Skin of body (tissue), 2 donors: Measurements from ENCODE around the gene BTN1A1. TPM values are rescaled to one million over a fixed set of nuclear protein-coding genes. Genes with fewer than 3 reads are reported as not detected.
"Not testable (repeated sequence)": the region's sequence is repeated elsewhere in the genome, so short reads cannot be mapped to it uniquely, and the experiment has no call there.

Experiments
- DNase-seq: peaks from one replicate; lab custom pipeline; 2025; lab: John Stamatoyannopoulos, UW
- total RNA-seq: library from RNA; depleted of rRNA; stranded (reverse); fragments of >200 nt; gene quantifications from one replicate; pipeline ENCODE4 v1.2.3, GENCODE V29; 2014

BTN1A1 gene
- total RNA-seq, 1 donor from 2014 or later: not detected

- DNase-seq: not testable (repeated sequence)
These were observed 10.9 kb downstream of the BTN1A1 start for GRCh38 chr6:26511033-26511432.

- DNase-seq: no peak
These were observed 14.9 kb downstream of the BTN1A1 start for GRCh38 chr6:26514984-26515383.

- DNase-seq: no peak
These were observed 16.7 kb downstream of the BTN1A1 start for GRCh38 chr6:26516481-26517427.

GRCh38 chr6:26519359-26519758, 19.3 kb downstream of the BTN1A1 start:
- no peak for DNase-seq

GRCh38 chr6:26520237-26520849, 20.2 kb downstream of the BTN1A1 start:
- peak; percentile 91 for DNase-seq

- peak; percentile 92 for DNase-seq
These were observed 20.9 kb downstream of the BTN1A1 start for GRCh38 chr6:26520850-26521599.

- peak; percentile 54 for DNase-seq
These were observed 21.7 kb downstream of the BTN1A1 start for GRCh38 chr6:26521600-26522391.

GRCh38 chr6:26522486-26523228, 22.6 kb downstream of the BTN1A1 start:
- DNase-seq: not testable (repeated sequence)

- DNase-seq: not testable (repeated sequence)
These were observed 24.2 kb downstream of the BTN1A1 start for GRCh38 chr6:26524314-26524713.

- DNase-seq: no peak
These were observed 24.7 kb downstream of the BTN1A1 start for GRCh38 chr6:26524722-26525370.

- no peak for DNase-seq
These were observed 25.7 kb downstream of the BTN1A1 start for GRCh38 chr6:26525838-26526237.

GRCh38 chr6:26526928-26527327, 26.8 kb downstream of the BTN1A1 start:
- DNase-seq: no peak

GRCh38 chr6:26530203-26530602, 30.1 kb downstream of the BTN1A1 start:
- DNase-seq: no peak

GRCh38 chr6:26531897-26532296, 31.8 kb downstream of the BTN1A1 start:
- DNase-seq: no peak

- peak; percentile 94 for DNase-seq
These were observed 32.8 kb downstream of the BTN1A1 start for GRCh38 chr6:26532699-26533531.

- DNase-seq: no peak
These were observed 33.4 kb downstream of the BTN1A1 start for GRCh38 chr6:26533532-26533931.

GRCh38 chr6:26534681-26535465, 34.8 kb downstream of the BTN1A1 start:
- no peak for DNase-seq

GRCh38 chr6:26536571-26537159, 36.6 kb downstream of the BTN1A1 start:
- DNase-seq: peak; percentile 79
